COLO668 (cell line): ENCODE measurements around the gene ARHGAP4.

Experiments used
- DNase-seq: peaks from one replicate; lab custom pipeline; 2025; ENCODE audit not compliant: unreplicated experiment; lab: John Stamatoyannopoulos, UW

ARHGAP4 gene

GRCh38 chrX:153925739-153926551 lies at the start of gene ARHGAP4:
TSS of gene ARHGAP4 (minus strand) at chrX:153926264. CDS start at chrX:153926202, 62 bp downstream.
- DNase-seq = peak; percentile 75

GRCh38 chrX:153974726-153975286 lies 48.7 kb upstream of the ARHGAP4 start:
- DNase-seq = no peak

DNA sequence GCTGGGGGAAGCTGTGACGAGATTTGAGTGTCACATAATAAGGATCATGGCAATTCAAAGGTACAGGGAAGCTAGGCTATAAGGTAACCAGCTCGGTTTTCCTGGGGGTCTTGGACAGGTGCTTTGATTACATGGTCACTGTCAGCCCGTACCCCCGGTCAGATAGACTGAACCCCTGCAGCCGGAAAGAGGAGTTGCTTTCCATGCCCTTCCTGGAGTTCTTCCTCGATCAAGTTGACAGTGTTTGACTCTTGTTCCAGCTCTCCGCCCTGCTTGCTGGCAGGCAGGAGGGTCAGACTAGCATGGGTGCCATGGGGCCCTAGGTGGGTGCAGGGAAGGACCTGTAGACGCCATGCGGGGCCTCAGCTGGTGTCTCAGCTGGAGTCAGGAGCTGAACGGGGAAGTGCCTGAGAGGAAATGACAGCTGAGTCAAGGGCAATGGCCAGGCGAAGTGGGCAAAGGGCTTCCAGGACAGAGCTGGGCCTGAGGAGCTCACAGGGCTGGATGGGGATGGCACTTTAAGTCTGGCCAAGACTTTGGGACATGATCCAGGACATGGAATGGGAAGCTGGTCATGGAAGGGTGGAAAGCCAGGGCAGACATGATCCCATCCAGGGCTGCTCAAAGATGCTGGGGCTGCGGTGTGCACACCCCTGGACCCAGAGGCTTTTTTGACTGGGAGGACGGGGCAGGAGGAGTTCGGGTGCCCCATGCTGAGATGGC lies 48.1 kb upstream of the ARHGAP4 start:
- peak; percentile 11 for DNase-seq

- peak; percentile 27 for DNase-seq
These were observed 47.3 kb upstream of the ARHGAP4 start for GRCh38 chrX:153973127-153974002.

GRCh38 chrX:153972368-153973126 lies 46.5 kb upstream of the ARHGAP4 start, which contains the start of gene TMEM187:
TSS of gene TMEM187 (plus strand) at chrX:153972754. CDS start at chrX:153982063, 9,309 bp downstream.
- peak; percentile 96 for DNase-seq

- peak; percentile 96 for DNase-seq
These were observed 45.6 kb upstream of the ARHGAP4 start, which contains the start of gene HCFC1 for GRCh38 chrX:153971450-153972367. TSS of gene HCFC1 (minus strand) at chrX:153971818. CDS start at chrX:153970840, 978 bp downstream.

DNA sequence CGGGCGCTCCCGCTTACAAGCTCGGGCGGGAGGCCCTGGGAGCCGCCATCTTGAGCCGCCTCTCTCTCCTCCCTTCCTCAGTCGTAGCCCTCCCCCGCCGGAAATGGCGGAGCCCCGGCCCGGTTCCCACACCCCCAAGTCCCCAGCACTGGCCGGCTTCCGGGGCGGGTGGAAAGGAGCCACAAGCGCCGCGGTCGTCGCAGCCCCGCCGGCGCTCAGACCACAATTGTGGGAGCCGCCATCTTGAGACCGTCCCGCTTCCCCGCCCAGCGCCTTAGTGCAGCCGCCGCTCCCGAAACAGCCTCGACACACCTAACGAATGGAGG lies 45.0 kb upstream of the ARHGAP4 start:
- DNase-seq = peak; percentile 94

GRCh38 chrX:153970357-153971123 lies 44.5 kb upstream of the ARHGAP4 start:
- peak; percentile 48 for DNase-seq

GRCh38 chrX:153969904-153970356 lies 43.9 kb upstream of the ARHGAP4 start:
- peak; percentile 48 for DNase-seq

GRCh38 chrX:153969125-153969903 lies 43.2 kb upstream of the ARHGAP4 start:
- DNase-seq = peak; percentile 24

DNA sequence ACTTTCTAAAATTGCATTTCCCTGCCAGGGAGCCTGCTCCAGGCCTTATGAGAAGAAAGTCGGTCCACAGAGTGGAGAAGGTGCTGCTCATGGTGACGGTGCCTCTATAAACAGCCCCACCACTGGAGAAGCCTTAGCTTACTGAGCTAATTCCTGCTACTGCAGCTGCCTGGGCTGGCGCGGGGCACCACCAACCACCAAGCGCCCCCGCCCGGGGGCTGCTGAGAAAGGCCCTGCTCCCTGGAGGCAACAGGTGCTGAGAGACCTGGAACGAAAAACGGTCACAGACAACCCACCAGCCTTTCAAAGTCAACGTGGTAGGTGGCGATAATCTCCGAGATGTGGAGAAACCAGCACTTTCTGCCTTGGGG lies 42.7 kb upstream of the ARHGAP4 start:
- DNase-seq = peak; percentile 80

- peak; percentile 16 for DNase-seq
These were observed 42.2 kb upstream of the ARHGAP4 start for GRCh38 chrX:153968255-153968654.

DNA sequence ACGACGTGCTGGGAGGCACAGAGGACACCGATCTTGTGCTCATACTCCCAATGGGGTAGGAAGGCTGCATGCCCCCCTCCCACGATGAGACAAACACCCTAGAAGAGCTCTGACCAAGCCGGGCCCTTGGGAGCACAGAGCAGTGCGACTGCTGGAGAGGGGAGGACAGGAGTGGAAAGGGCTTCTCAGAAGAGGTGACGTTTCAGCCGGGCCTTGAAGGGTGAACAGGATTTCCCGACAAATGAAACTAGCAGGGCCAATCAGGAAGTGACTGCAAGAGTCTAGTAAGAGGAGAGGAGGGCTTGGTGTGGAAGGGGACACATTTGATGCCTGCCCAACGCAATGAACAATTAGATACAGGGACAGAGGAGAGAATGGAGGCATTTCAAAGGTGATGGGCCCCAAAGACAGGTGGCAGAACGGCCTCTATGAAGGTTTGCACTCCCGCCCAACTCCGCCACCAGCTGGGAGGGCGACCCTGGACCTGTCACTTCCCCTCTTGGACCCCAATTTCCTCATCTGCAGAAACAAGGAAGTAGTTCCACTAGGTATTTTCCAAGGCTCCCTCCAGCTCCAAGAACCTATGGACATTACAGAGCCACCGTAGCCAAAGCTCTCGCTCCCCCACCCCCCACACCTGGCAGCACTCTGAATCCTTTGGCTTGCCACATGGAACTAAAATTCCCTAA lies 41.6 kb upstream of the ARHGAP4 start:
- no peak for DNase-seq

DNA sequence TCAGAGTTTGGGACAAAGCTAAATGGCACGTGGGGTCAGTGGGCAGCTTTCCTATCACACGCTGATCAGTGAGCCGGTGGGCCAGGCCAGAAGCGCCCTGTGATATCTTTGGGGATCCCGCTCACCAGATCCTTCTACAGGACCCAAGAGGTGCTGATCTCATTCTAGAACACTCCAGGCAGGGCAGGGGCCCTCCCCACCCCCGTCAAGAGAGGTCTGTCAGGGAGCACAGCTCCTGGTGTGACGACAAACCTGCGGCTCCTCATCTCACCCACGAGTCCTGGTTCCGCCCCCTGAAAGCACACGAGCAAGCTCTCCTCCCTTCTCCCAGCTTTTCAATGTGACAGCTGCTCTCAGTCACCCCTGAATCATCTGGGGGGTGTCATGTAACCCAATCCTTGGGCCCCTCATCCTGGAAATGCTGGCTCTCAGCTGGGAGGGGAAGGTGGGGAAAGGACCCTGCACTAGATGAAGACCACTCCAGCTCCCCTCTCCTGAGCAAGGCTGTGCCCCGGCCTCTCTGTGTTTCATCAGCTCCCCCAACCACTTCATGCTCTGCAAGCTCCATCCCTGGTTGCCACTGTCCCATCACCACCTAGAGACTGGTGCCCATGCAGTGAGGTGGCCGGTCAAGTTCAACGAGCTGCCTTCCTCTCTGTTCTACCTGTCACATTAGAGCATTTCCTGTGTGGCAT lies 40.9 kb upstream of the ARHGAP4 start:
- DNase-seq = no peak

GRCh38 chrX:153966283-153966688 lies 40.2 kb upstream of the ARHGAP4 start:
- no peak for DNase-seq

- no peak for DNase-seq
These were observed 39.3 kb upstream of the ARHGAP4 start for GRCh38 chrX:153965406-153965805.
